ENCODE measurements around the gene E2F6.
A peak's percentile ranks its signal among the peaks of the same experiment; 100 is the strongest.

E2F6 gene

GRCh38 chr2:11417946-11418585 is 47.9 kb downstream of the E2F6 start:
- no peaks in the 10 kb centered on the region for H3K79me2 ChIP-seq (ENCODE audit: insufficient read depth, low read length)
- no peaks in the 10 kb centered on the region for H3K9me3 ChIP-seq (ENCODE audit: insufficient read depth, low read depth, low read length)
- H3K36me3 ChIP-seq (ENCODE audit: insufficient read depth, low read length), result no peaks in the 10 kb centered on the region
- no peak overlapping the region for H3K4me3 ChIP-seq (ENCODE audit: low read length, poor library complexity, severe bottlenecking)
- H3K4me2 ChIP-seq (ENCODE audit: low read depth, low read length, poor library complexity, severe bottlenecking), result no peak overlapping the region
- no peaks in the 10 kb centered on the region for H3K4me1 ChIP-seq (ENCODE audit: insufficient read depth, low read length, poor library complexity, severe bottlenecking)
- no peak overlapping the region for H3K9ac ChIP-seq (ENCODE audit: low read depth, low read length, poor library complexity, severe bottlenecking)
- H3K9me2 ChIP-seq (replicated peaks; ENCODE audit: low read depth, low read length), result no peaks in the 10 kb centered on the region
- no peak for TF ChIP-seq EZH2phosphoT487 (IDR thresholded peaks at IDR 0.05; ENCODE audit: borderline replicate concordance)
- TF ChIP-seq CTCF (conservative IDR thresholded peaks at IDR 0.05; ENCODE audit: low read length), result peak; percentile 70
- no peaks in the 10 kb centered on the region for H3K27me3 ChIP-seq (ENCODE audit: insufficient read depth, low read length, poor library complexity, severe bottlenecking)
- no peak overlapping the region for H2AFZ ChIP-seq (ENCODE audit: low read length)
- H4K20me1 ChIP-seq (ENCODE audit: insufficient read depth, low read length, poor library complexity, severe bottlenecking), result no peaks in the 10 kb centered on the region
- no peaks in the 10 kb centered on the region for H3F3A ChIP-seq (ENCODE audit: low read depth)

- Histone ChIP-seq H3K4me2 (ENCODE audit: low read depth, low read length, poor library complexity, severe bottlenecking) (no peak overlapping the region), H3K9ac (ENCODE audit: low read depth, low read length, poor library complexity, severe bottlenecking) (no peak overlapping the region), H3K9me2 (replicated peaks; ENCODE audit: low read depth, low read length) (no peaks in the 10 kb centered on the region), H3K79me2 (ENCODE audit: insufficient read depth, low read length) (no peaks in the 10 kb centered on the region), H3K4me1 (ENCODE audit: insufficient read depth, low read length, poor library complexity, severe bottlenecking) (no peaks in the 10 kb centered on the region), H3F3A (ENCODE audit: low read depth) (no peaks in the 10 kb centered on the region), H3K36me3 (ENCODE audit: insufficient read depth, low read length) (no peaks in the 10 kb centered on the region), H3K27me3 (ENCODE audit: insufficient read depth, low read length, poor library complexity, severe bottlenecking) (no peaks in the 10 kb centered on the region), H2AFZ (ENCODE audit: low read length) (no peak overlapping the region), H4K20me1 (ENCODE audit: insufficient read depth, low read length, poor library complexity, severe bottlenecking) (no peaks in the 10 kb centered on the region), H3K9me3 (ENCODE audit: insufficient read depth, low read depth, low read length) (no peaks in the 10 kb centered on the region), H3K4me3 (ENCODE audit: low read length, poor library complexity, severe bottlenecking) (no peak overlapping the region)
- no peak for TF ChIP-seq CTCF (conservative IDR thresholded peaks at IDR 0.05; ENCODE audit: low read length)
- no peak for TF ChIP-seq EZH2phosphoT487 (IDR thresholded peaks at IDR 0.05; ENCODE audit: borderline replicate concordance)
Measured at GRCh38 chr2:11416931-11417330, 49.0 kb downstream of the E2F6 start.

GRCh38 chr2:11416186-11416585 is 49.8 kb downstream of the E2F6 start:
- no peak overlapping the region for H3K4me3 ChIP-seq (ENCODE audit: low read length, poor library complexity, severe bottlenecking)
- TF ChIP-seq CTCF (conservative IDR thresholded peaks at IDR 0.05; ENCODE audit: low read length) (no peak), EZH2phosphoT487 (IDR thresholded peaks at IDR 0.05; ENCODE audit: borderline replicate concordance) (no peak)

More at GRCh38 chr2:11416186-11416585, 49.8 kb downstream of the E2F6 start:
- Histone ChIP-seq H4K20me1 (ENCODE audit: insufficient read depth, low read length, poor library complexity, severe bottlenecking) (no peaks in the 10 kb centered on the region), H3K27me3 (ENCODE audit: insufficient read depth, low read length, poor library complexity, severe bottlenecking) (no peaks in the 10 kb centered on the region), H3K9me2 (replicated peaks; ENCODE audit: low read depth, low read length) (no peaks in the 10 kb centered on the region), H3K4me1 (ENCODE audit: insufficient read depth, low read length, poor library complexity, severe bottlenecking) (peaks cover 7% of the 10 kb centered on the region), H3K36me3 (ENCODE audit: insufficient read depth, low read length) (no peaks in the 10 kb centered on the region), H3K79me2 (ENCODE audit: insufficient read depth, low read length) (no peaks in the 10 kb centered on the region), H3F3A (ENCODE audit: low read depth) (no peaks in the 10 kb centered on the region), H2AFZ (ENCODE audit: low read length) (no peak overlapping the region), H3K9me3 (ENCODE audit: insufficient read depth, low read depth, low read length) (no peaks in the 10 kb centered on the region), H3K4me2 (ENCODE audit: low read depth, low read length, poor library complexity, severe bottlenecking) (no peak overlapping the region), H3K9ac (ENCODE audit: low read depth, low read length, poor library complexity, severe bottlenecking) (no peak overlapping the region)

Data from Loucy (cell line).